ENCODE results near the gene GRSF1. TPM values are rescaled to one million over a fixed set of nuclear protein-coding genes. Genes with fewer than 3 reads are reported as not detected.

GRSF1 gene
- total RNA-seq, 1 experiment from 2014 or later = 63.2 TPM

DNA sequence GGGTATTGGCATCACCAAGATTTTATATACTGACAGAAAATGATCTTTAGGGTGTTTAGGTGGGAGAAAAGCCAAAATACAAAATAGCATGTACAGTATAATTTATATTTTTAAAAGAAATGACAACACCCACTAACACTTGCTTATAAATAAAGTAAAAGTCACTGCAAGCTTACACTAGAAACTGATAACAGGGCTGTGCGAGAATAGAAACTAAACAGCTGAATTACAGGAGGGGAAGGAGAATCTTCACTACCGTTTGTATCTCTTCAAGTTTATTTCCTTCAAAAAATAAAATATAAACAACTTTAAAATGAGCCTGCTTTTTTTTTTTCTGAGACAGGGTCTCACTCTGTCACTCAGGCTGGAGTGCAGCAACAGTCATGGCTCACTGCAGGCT lies 22.8 kb downstream of the GRSF1 start:
- intact Hi-C loops (cut with micrococcal nuclease; ENCODE audit: unreplicated experiment) = no loop called here
- Histone ChIP-seq H3K4me3 (ENCODE audit: low read depth, low read length, poor library complexity, severe bottlenecking) (no peak overlapping the region), H3K4me1 (ENCODE audit: insufficient read depth, low read length, poor library complexity, severe bottlenecking) (no peaks in the 10 kb centered on the region), H3K36me3 (ENCODE audit: insufficient read depth, low read length, poor library complexity, severe bottlenecking) (peaks cover 18% of the 10 kb centered on the region), H3K9me3 (ENCODE audit: low read depth, low read length, poor library complexity, severe bottlenecking) (no peaks in the 10 kb centered on the region), H3K27me3 (replicated peaks; ENCODE audit: insufficient read depth, low read depth, low read length, poor library complexity) (no peaks in the 10 kb centered on the region), H3K27ac (ENCODE audit: low read depth, low read length, poor library complexity, severe bottlenecking) (no peak overlapping the region)
- ChIA-PET CTCF (no interaction called here), POLR2A (ENCODE audit: low non-redundant PET) (no interaction called here)
- TF ChIP-seq, protein P1, sequence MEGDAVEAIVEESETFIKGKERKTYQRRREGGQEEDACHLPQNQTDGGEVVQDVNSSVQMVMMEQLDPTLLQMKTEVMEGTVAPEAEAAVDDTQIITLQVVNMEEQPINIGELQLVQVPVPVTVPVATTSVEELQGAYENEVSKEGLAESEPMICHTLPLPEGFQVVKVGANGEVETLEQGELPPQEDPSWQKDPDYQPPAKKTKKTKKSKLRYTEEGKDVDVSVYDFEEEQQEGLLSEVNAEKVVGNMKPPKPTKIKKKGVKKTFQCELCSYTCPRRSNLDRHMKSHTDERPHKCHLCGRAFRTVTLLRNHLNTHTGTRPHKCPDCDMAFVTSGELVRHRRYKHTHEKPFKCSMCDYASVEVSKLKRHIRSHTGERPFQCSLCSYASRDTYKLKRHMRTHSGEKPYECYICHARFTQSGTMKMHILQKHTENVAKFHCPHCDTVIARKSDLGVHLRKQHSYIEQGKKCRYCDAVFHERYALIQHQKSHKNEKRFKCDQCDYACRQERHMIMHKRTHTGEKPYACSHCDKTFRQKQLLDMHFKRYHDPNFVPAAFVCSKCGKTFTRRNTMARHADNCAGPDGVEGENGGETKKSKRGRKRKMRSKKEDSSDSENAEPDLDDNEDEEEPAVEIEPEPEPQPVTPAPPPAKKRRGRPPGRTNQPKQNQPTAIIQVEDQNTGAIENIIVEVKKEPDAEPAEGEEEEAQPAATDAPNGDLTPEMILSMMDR (conservative IDR thresholded peaks at IDR 0.05; ENCODE audit: low read depth, low read length) = no peak
- TF ChIP-seq EZH2 (IDR thresholded peaks at IDR 0.05; ENCODE audit: borderline replicate concordance, low read depth, low read length, poor library complexity, severe bottlenecking) = no peak
- no TSS peak for BruUV-seq (replicated peaks)
- DNase-seq (ENCODE audit: low spot score) = no peak

DNA sequence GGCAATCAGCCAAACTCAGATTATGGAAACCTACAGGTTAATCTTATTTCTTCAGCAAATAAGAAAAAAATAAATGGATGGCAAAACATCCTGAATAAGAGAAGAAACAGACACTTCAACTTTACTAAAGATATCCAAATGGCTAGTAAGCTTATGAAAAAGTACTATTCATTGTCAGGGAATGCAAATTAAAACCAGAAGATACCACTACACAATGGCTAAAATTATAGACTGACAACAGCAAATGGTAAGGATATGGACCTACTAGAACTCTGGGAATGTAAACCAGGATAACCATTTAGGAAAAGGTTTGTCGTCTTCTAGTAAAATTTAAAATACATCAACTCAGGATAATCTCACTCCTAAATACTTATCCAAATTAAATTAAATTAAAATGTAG lies 24.3 kb downstream of the GRSF1 start:
- TF ChIP-seq EZH2 (IDR thresholded peaks at IDR 0.05; ENCODE audit: borderline replicate concordance, low read depth, low read length, poor library complexity, severe bottlenecking) = no peak
- TF ChIP-seq, protein P1 (conservative IDR thresholded peaks at IDR 0.05; ENCODE audit: low read depth, low read length) = no peak
- POLR2A ChIA-PET (ENCODE audit: low non-redundant PET) = no interaction called here
- peaks cover 11% of the 10 kb centered on the region for H3K36me3 ChIP-seq (ENCODE audit: insufficient read depth, low read length, poor library complexity, severe bottlenecking)
- intact Hi-C loops (cut with micrococcal nuclease; ENCODE audit: unreplicated experiment) = no loop called here
- no peak overlapping the region for H3K4me3 ChIP-seq (ENCODE audit: low read depth, low read length, poor library complexity, severe bottlenecking)
- H3K9me3 ChIP-seq (ENCODE audit: low read depth, low read length, poor library complexity, severe bottlenecking) = no peaks in the 10 kb centered on the region
- no peaks in the 10 kb centered on the region for H3K4me1 ChIP-seq (ENCODE audit: insufficient read depth, low read length, poor library complexity, severe bottlenecking)
- no peak overlapping the region for H3K27ac ChIP-seq (ENCODE audit: low read depth, low read length, poor library complexity, severe bottlenecking)
- no TSS peak for BruUV-seq (replicated peaks)
- no peaks in the 10 kb centered on the region for H3K27me3 ChIP-seq (replicated peaks; ENCODE audit: insufficient read depth, low read depth, low read length, poor library complexity)
- no peak for DNase-seq (ENCODE audit: low spot score)
- CTCF ChIA-PET = no interaction called here

DNA sequence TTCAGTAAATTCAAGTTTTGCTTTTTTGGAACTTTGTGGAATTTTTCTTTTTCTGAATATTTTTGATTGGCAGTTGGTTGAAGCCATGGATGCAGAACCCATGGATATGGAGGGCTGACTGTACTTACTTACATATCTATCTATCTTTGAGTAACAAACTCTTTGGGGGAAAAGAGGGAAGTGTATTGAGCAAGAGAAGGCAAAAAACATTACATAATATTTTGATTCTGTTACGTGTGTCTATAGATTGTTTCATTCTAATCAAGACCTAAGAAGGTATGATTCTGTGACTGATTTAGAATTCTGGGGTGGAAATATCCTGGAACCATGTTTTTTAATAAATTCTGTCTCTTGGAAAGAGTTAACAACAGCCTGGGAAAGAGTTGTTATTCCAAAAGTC lies 31.5 kb downstream of the GRSF1 start:
- Histone ChIP-seq H3K27me3 (replicated peaks; ENCODE audit: insufficient read depth, low read depth, low read length, poor library complexity) (no peaks in the 10 kb centered on the region), H3K4me1 (ENCODE audit: insufficient read depth, low read length, poor library complexity, severe bottlenecking) (no peaks in the 10 kb centered on the region), H3K27ac (ENCODE audit: low read depth, low read length, poor library complexity, severe bottlenecking) (no peak overlapping the region), H3K36me3 (ENCODE audit: insufficient read depth, low read length, poor library complexity, severe bottlenecking) (no peaks in the 10 kb centered on the region), H3K9me3 (ENCODE audit: low read depth, low read length, poor library complexity, severe bottlenecking) (no peaks in the 10 kb centered on the region), H3K4me3 (ENCODE audit: low read depth, low read length, poor library complexity, severe bottlenecking) (no peak overlapping the region)
- ChIA-PET CTCF (no interaction called here), POLR2A (ENCODE audit: low non-redundant PET) (no interaction called here)
- no TSS peak for BruUV-seq (replicated peaks)
- TF ChIP-seq, protein P1 (conservative IDR thresholded peaks at IDR 0.05; ENCODE audit: low read depth, low read length) = no peak
- TF ChIP-seq EZH2 (IDR thresholded peaks at IDR 0.05; ENCODE audit: borderline replicate concordance, low read depth, low read length, poor library complexity, severe bottlenecking) = no peak
- intact Hi-C loops (cut with micrococcal nuclease; ENCODE audit: unreplicated experiment) = no loop called here
- DNase-seq (ENCODE audit: low spot score) = no peak
